OCI-LY1 (cell line): Measurements from ENCODE around the gene YPEL2.

Experiments used
- H2AFZ ChIP-seq: fragments of 200-600 bp; sonication (generic), shearing (Covaris generic); 2 replicates; pipeline ENCODE4 v1.6.0; 2014; ENCODE audit warnings: antibody characterized with exemption, mild to moderate bottlenecking, low read length
- H3F3A ChIP-seq: fragments of 200-600 bp; sonication (generic), shearing (Covaris generic); 2 replicates; pipeline ENCODE4 v1.6.0; 2014; ENCODE audit warnings: mild to moderate bottlenecking, antibody characterized with exemption, low read length, moderate library complexity; ENCODE audit not compliant: insufficient read depth
- H3K27ac ChIP-seq: fragments of 200-600 bp; sonication (generic); 2 replicates; pipeline ENCODE4 v1.5.1; 2014; ENCODE audit warnings: low read length, mixed run types, mild to moderate bottlenecking, low read depth; ENCODE audit not compliant: poor library complexity, severe bottlenecking
- H3K27me3 ChIP-seq: fragments of 200-600 bp; sonication (generic); 2 replicates; pipeline ENCODE4 v1.6.0; 2014; ENCODE audit warnings: antibody characterized with exemption, mild to moderate bottlenecking, low read length, moderate library complexity; ENCODE audit not compliant: insufficient read depth
- H3K36me3 ChIP-seq: fragments of 200-600 bp; sonication (generic); 2 replicates; pipeline ENCODE4 v1.6.1; 2014; ENCODE audit warnings: mild to moderate bottlenecking, antibody characterized with exemption, low read length, moderate library complexity, mixed read lengths; ENCODE audit not compliant: insufficient read depth
- H3K4me1 ChIP-seq: fragments of 200-600 bp; sonication (generic); 2 replicates; pipeline ENCODE4 v1.5.1; 2014; ENCODE audit warnings: mild to moderate bottlenecking, low read length, moderate library complexity; ENCODE audit not compliant: insufficient read depth, severe bottlenecking
- H3K4me2 ChIP-seq: fragments of 200-600 bp; sonication (generic), shearing (Covaris generic); 2 replicates; pipeline ENCODE4 v1.6.1; 2014; ENCODE audit warnings: low read length
- H3K4me3 ChIP-seq: fragments of 200-600 bp; sonication (generic); 2 replicates; pipeline ENCODE4 v1.5.1; 2014; ENCODE audit warnings: low read length, low read depth, mild to moderate bottlenecking, mixed read lengths; ENCODE audit not compliant: poor library complexity, severe bottlenecking
- H3K79me2 ChIP-seq: fragments of 200-600 bp; shearing (Covaris generic); 2 replicates; pipeline ENCODE4 v1.6.1; 2016; ENCODE audit warnings: mixed run types, low read length, mixed read lengths; ENCODE audit not compliant: insufficient read depth
- H3K9ac ChIP-seq: fragments of 200-600 bp; sonication (generic), shearing (Covaris generic); 2 replicates; pipeline ENCODE4 v1.6.1; 2014; ENCODE audit warnings: mild to moderate bottlenecking, low read length, mixed read lengths
- H3K9me2 ChIP-seq: fragments of 200-600 bp; sonication (generic), shearing (Covaris generic); 2 replicates; pipeline ENCODE4 v1.6.1; 2014; ENCODE audit warnings: low read depth, mild to moderate bottlenecking, low read length, mixed read lengths
- H3K9me3 ChIP-seq: fragments of 200-600 bp; shearing (Covaris generic); 2 replicates; pipeline ENCODE4 v1.6.1; 2014; ENCODE audit warnings: low read length, mixed read lengths
- H4K20me1 ChIP-seq: fragments of 200-600 bp; sonication (generic), shearing (Covaris generic); 2 replicates; pipeline ENCODE4 v1.6.0; 2016; ENCODE audit warnings: mild to moderate bottlenecking, low read length; ENCODE audit not compliant: insufficient read depth
- EZH2 ChIP-seq: fragments of 200-600 bp; sonication (generic), shearing (Covaris generic); IDR thresholded peaks from 2 replicates; pipeline ENCODE4 v1.8.0; 2017; ENCODE audit warnings: borderline replicate concordance, mixed run types, mild to moderate bottlenecking, antibody characterized with exemption, low read length, moderate library complexity, mixed read lengths
- TF ChIP-seq, protein P1 (sequence below): fragments of 200-600 bp; sonication (generic), shearing (Covaris generic); IDR thresholded peaks from 2 replicates; pipeline ENCODE4 v1.5.1; 2017; ENCODE audit warnings: mild to moderate bottlenecking, antibody characterized with exemption, low read length, moderate library complexity, mixed read lengths

YPEL2 gene

DNA sequence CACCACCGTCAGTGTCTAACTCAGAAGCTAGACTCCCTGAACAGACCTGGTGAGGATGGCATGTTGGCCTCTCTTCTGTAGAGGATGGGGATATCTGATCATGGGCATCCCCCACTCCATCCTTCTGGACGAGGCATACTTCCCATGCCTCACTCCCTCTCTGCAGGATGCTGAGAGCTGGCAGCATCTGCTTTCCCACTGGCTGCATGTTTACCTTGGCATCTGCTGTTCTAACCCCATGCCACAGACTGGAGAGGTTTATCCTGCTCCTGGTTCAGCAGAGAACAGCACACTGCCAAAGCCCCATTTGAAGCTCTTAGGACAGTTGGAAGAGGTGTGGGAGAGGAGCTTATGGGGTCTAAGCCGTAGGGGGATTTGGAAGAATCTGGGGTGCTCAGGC is 46.0 kb downstream of the YPEL2 start:
- Histone ChIP-seq H2AFZ (no peak overlapping the region), H3K79me2 (no peaks in the 10 kb centered on the region), H3K9me2 (no peaks in the 10 kb centered on the region), H3K27me3 (no peaks in the 10 kb centered on the region), H3K4me1 (peaks cover 2% of the 10 kb centered on the region), H3F3A (no peaks in the 10 kb centered on the region), H3K27ac (no peak overlapping the region), H3K4me2 (no peak overlapping the region), H3K4me3 (no peak overlapping the region), H3K9ac (no peak overlapping the region), H3K36me3 (no peaks in the 10 kb centered on the region), H4K20me1 (no peaks in the 10 kb centered on the region), H3K9me3 (no peaks in the 10 kb centered on the region)
- TF ChIP-seq, protein P1, sequence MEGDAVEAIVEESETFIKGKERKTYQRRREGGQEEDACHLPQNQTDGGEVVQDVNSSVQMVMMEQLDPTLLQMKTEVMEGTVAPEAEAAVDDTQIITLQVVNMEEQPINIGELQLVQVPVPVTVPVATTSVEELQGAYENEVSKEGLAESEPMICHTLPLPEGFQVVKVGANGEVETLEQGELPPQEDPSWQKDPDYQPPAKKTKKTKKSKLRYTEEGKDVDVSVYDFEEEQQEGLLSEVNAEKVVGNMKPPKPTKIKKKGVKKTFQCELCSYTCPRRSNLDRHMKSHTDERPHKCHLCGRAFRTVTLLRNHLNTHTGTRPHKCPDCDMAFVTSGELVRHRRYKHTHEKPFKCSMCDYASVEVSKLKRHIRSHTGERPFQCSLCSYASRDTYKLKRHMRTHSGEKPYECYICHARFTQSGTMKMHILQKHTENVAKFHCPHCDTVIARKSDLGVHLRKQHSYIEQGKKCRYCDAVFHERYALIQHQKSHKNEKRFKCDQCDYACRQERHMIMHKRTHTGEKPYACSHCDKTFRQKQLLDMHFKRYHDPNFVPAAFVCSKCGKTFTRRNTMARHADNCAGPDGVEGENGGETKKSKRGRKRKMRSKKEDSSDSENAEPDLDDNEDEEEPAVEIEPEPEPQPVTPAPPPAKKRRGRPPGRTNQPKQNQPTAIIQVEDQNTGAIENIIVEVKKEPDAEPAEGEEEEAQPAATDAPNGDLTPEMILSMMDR, result no peak
- no peak for TF ChIP-seq EZH2

- H3K9ac ChIP-seq, result no peak overlapping the region
- H4K20me1 ChIP-seq, result no peaks in the 10 kb centered on the region
- no peak overlapping the region for H2AFZ ChIP-seq
- H3K27me3 ChIP-seq, result no peaks in the 10 kb centered on the region
- no peaks in the 10 kb centered on the region for H3K36me3 ChIP-seq
- H3K4me1 ChIP-seq, result no peaks in the 10 kb centered on the region
- TF ChIP-seq, protein P1, result no peak
- no peak for TF ChIP-seq EZH2
- no peaks in the 10 kb centered on the region for H3F3A ChIP-seq
- H3K9me2 ChIP-seq, result no peaks in the 10 kb centered on the region
- H3K4me3 ChIP-seq, result no peak overlapping the region
- no peaks in the 10 kb centered on the region for H3K9me3 ChIP-seq
- no peak overlapping the region for H3K27ac ChIP-seq
- H3K4me2 ChIP-seq, result no peak overlapping the region
- H3K79me2 ChIP-seq, result no peaks in the 10 kb centered on the region
Observed at GRCh38 chr17:59378675-59379074, 47.2 kb downstream of the YPEL2 start.

DNA sequence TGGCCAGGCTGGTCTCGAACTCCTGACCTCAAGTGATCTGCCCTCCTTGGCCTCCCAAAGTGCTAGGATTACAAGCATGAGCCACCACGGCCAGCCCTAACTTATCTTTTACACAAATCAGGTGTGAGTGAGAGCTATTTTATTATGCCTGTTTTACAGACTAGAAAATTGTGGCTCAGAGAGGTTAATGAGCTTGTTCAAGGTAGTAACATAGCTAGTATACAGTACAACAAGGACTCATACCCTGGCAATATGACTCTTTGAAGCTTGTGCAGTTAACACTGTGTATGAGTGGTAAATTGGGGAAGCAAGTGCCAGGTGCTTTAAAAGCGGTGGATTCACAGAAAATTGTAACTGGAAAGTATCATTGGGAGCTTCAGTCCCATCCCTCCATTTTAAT is 49.0 kb downstream of the YPEL2 start:
- Histone ChIP-seq H3K79me2 (no peaks in the 10 kb centered on the region), H3K4me2 (no peak overlapping the region), H3K36me3 (no peaks in the 10 kb centered on the region), H3K4me1 (no peaks in the 10 kb centered on the region), H3K27me3 (no peaks in the 10 kb centered on the region), H3F3A (no peaks in the 10 kb centered on the region), H3K27ac (no peak overlapping the region), H3K9me3 (no peaks in the 10 kb centered on the region), H3K9ac (no peak overlapping the region), H3K4me3 (no peak overlapping the region), H2AFZ (no peak overlapping the region), H4K20me1 (no peaks in the 10 kb centered on the region), H3K9me2 (no peaks in the 10 kb centered on the region)
- TF ChIP-seq, protein P1, result no peak
- no peak for TF ChIP-seq EZH2
